K562 (cell line): ENCODE data around the gene SLCO1B1. TPM values are rescaled to one million over a fixed set of nuclear protein-coding genes. Genes with fewer than 3 reads are reported as not detected.
"Not testable (repeated sequence)": the region's sequence is repeated elsewhere in the genome, so short reads cannot be mapped to it uniquely, and the experiment has no call there.

Experiments
- ATAC-seq: fragments of 200-7000 bp; cut with Tn5 transposase; 3 replicates; pipeline ENCODE4 v1.9.1; 2020; ENCODE audit warnings: moderate library complexity
- BruUV-seq: library from RNA; stranded (reverse); fragments of 400-500 nt; replicated peaks from 2 replicates; lab custom pipeline; 2021; lab: Mats Ljungman, UMichigan
- CTCF ChIA-PET: fragments of 300-600 bp; formaldehyde crosslinking; extraction: SDS; loops from one replicate; lab custom pipeline; 2021; ENCODE audit warnings: low intra/inter-chr PET ratio; lab: Yijun Ruan, JAX
- POLR2A ChIA-PET: fragments of 300-600, 350-650 bp; sonication (Branson Sonifier 250); formaldehyde crosslinking; extraction: SDS; loops from one replicate; lab custom pipeline; 2021; ENCODE audit warnings: antibody characterized with exemption, inconsistent platforms; lab: Yijun Ruan, JAX
- DNase-seq, 4 experiments: peaks; one replicate each; pipeline versions ENCODE4 v3.0.0 to v3.0.0-alpha.2; 2011 to 2018; ENCODE audit warnings: low spot score in 3 of 4, mixed read lengths in 3 of 4; ENCODE audit errors: extremely low read depth in 1 of 4
- FAIRE-seq: peaks from 2 replicates; lab custom pipeline; 2011; peaks lifted over from hg19 to GRCh38; lab: Jason Lieb, UNC
- H2AFZ ChIP-seq: 2 replicates; pipeline ENCODE4 v1.6.0; 2011; ENCODE audit warnings: low read depth, low read length, control low read depth, inconsistent platforms
- H3K27ac ChIP-seq: fragments of 200-600 bp; 3 replicates; pipeline ENCODE4 v1.8.0; 2011; ENCODE audit warnings: low read depth, mild to moderate bottlenecking, control low read depth, inconsistent platforms, low read length, moderate library complexity, mixed read lengths; ENCODE audit errors: extremely low read depth
- H3K27me3 ChIP-seq, 2 experiments: fragments of 300-600 bp in 1 of 2; 2 replicates in 1 of 2; 3 replicates in 1 of 2; pipeline versions ENCODE4 v1.6.0 to v1.8.0; 2011; ENCODE audit warnings: inconsistent platforms in 2 of 2, low read length in 2 of 2, mild to moderate bottlenecking in 1 of 2, mixed read lengths in 1 of 2, moderate library complexity in 1 of 2; ENCODE audit not compliant: control insufficient read depth in 2 of 2, insufficient read depth in 2 of 2
- H3K36me3 ChIP-seq: fragments of 300-600 bp; 3 replicates; pipeline ENCODE4 v1.8.0; 2011; ENCODE audit warnings: mild to moderate bottlenecking, low read length, inconsistent platforms; ENCODE audit not compliant: control insufficient read depth, insufficient read depth
- H3K4me1 ChIP-seq, 2 experiments: fragments of 200-600 bp in 1 of 2; replicated peaks in 1 of 2; 2 replicates in 1 of 2; 3 replicates in 1 of 2; pipeline versions ENCODE4 v1.5.1 to v1.8.0; 2011; ENCODE audit warnings: inconsistent platforms in 2 of 2, low read length in 2 of 2, mild to moderate bottlenecking in 1 of 2, mixed read lengths in 1 of 2, moderate library complexity in 1 of 2; ENCODE audit not compliant: control insufficient read depth in 2 of 2, insufficient read depth in 2 of 2
- H3K4me2 ChIP-seq: 2 replicates; pipeline ENCODE4 v1.6.1; 2011; ENCODE audit warnings: low read length, control low read depth, inconsistent platforms, mixed read lengths; ENCODE audit not compliant: insufficient read depth
- H3K4me3 ChIP-seq: fragments of 200-600 bp; sonication (generic), shearing (Covaris generic); 2 replicates; pipeline ENCODE4 v1.5.1; 2016; ENCODE audit warnings: control low read depth, inconsistent platforms
- H3K79me2 ChIP-seq: fragments of 200-600 bp; 3 replicates; pipeline ENCODE4 v1.8.0; 2011; ENCODE audit warnings: low read length, inconsistent platforms; ENCODE audit not compliant: control insufficient read depth, insufficient read depth
- H3K9ac ChIP-seq, 2 experiments: 2 replicates each; pipeline versions ENCODE4 v1.6.0 to v1.6.1; 2011; ENCODE audit warnings: low read depth in 2 of 2, low read length in 2 of 2, control low read depth in 1 of 2, inconsistent platforms in 1 of 2, mild to moderate bottlenecking in 1 of 2, mixed read lengths in 1 of 2; ENCODE audit not compliant: insufficient read depth in 1 of 2
- H3K9me1 ChIP-seq: one replicate; pipeline ENCODE4 v1.6.0; 2011; ENCODE audit warnings: inconsistent platforms, mild to moderate bottlenecking, low read length, moderate library complexity; ENCODE audit not compliant: control insufficient read depth, insufficient read depth
- H3K9me3 ChIP-seq: replicated peaks from 2 replicates; pipeline ENCODE4 v1.5.1; 2011; ENCODE audit warnings: low read depth, low read length, inconsistent platforms; ENCODE audit not compliant: control insufficient read depth, insufficient read depth
- H4K20me1 ChIP-seq: replicated peaks from 2 replicates; pipeline ENCODE4 v1.6.1; 2011; ENCODE audit warnings: low read length, inconsistent platforms, mixed read lengths; ENCODE audit not compliant: control insufficient read depth, insufficient read depth
- CXXC5 ChIP-seq: fragments of 250-450 bp; sonication (Bioruptor Pico); IDR thresholded peaks from 2 replicates; pipeline ENCODE4 v1.8.0; 2022; ENCODE audit warnings: inconsistent platforms, mild to moderate bottlenecking, moderate library complexity
- FOSL1 ChIP-seq: fragments of 200-800 bp; sonication (Bioruptor generic); conservative IDR thresholded peaks from 2 replicates; pipeline ENCODE4 v1.6.1; 2016; ENCODE audit warnings: missing genetic modification characterization, missing compliant biosample characterization
- POLR2G ChIP-seq: fragments of 200-400 bp; formaldehyde crosslinking; IDR thresholded peaks from 2 replicates; pipeline ENCODE4 v1.6.1; 2017; ENCODE audit warnings: low read depth, mild to moderate bottlenecking, antibody characterized with exemption, low read length, moderate library complexity
- TAF15 ChIP-seq: fragments of 200-400 bp; formaldehyde crosslinking; IDR thresholded peaks from 2 replicates; pipeline ENCODE4 v1.6.1; 2017; ENCODE audit warnings: mild to moderate bottlenecking, low read depth, low read length, moderate library complexity
- YY1 ChIP-seq, 3 experiments: IDR thresholded peaks; 2 replicates each; pipeline ENCODE4 v1.6.1; 2011; ENCODE audit warnings: low read length in 2 of 3, mild to moderate bottlenecking in 2 of 3, moderate library complexity in 2 of 3, borderline replicate concordance in 1 of 3, control low read depth in 1 of 3, low read depth in 1 of 3; ENCODE audit not compliant: insufficient read depth in 3 of 3, insufficient replicate concordance in 2 of 3, control insufficient read depth in 1 of 3, insufficient read length in 1 of 3; ENCODE audit errors: extremely low read depth in 1 of 3
- WGBS: fragments of 100-300 bp; shearing (Covaris generic); methylation state at CpG from one replicate; pipeline ENCODE4 v1.1.6; 2016; ENCODE audit warnings: low coverage, mixed read lengths; ENCODE audit not compliant: insufficient coverage; ENCODE audit errors: missing lambda C conversion rate; 5-methylcytosine and 5-hydroxymethylcytosine counted together
- in situ Hi-C: fragments of 300-500 bp; cut with MboI; formaldehyde crosslinking; loops from 4 replicates; pipeline ENCODE4 v1.15.0; 2018; ENCODE audit warnings: inconsistent platforms, mixed read lengths
- intact Hi-C: fragments of 100-400 bp; cut with micrococcal nuclease; formaldehyde crosslinking; loops from 2 replicates; pipeline ENCODE4 v1.14.2; 2022
- polyA plus RNA-seq, 8 experiments: library from polyadenylated mRNA; depleted of rRNA in 4 of 8; stranded (reverse) in 5 of 8; unstranded in 3 of 8; fragments of >200 nt; fragmentation: Nextera tagmentation in 2 of 8; fragmentation: Illumina TruSeq in 1 of 8; extraction: Ambion mirVana in 2 of 8; extraction: Trizol in 1 of 8; gene quantifications; 2 replicates each; pipeline versions ENCODE4 v1.2.1 to v1.2.3, GENCODE V29; 2011 to 2014; ENCODE audit warnings: inconsistent platforms in 1 of 8, missing spikeins in 1 of 8
- total RNA-seq, 7 experiments: library from RNA; depleted of rRNA in 6 of 7; stranded (reverse); fragments of >200 nt in 6 of 7; fragmentation: Illumina TruSeq in 2 of 7; extraction: Trizol in 2 of 7; gene quantifications; 2 replicates each; pipeline versions ENCODE4 v1.2.1 to v1.2.3, GENCODE V29; 2011 to 2021; ENCODE audit warnings: low replicate concordance in 1 of 7

The SLCO1B1 gene
- total and polyA plus RNA-seq, 9 of the 15 experiments (the other 6 are each of a cell fraction or from before 2014, with no cell fraction given): 0.04 TPM; not detected in 8

DNA sequence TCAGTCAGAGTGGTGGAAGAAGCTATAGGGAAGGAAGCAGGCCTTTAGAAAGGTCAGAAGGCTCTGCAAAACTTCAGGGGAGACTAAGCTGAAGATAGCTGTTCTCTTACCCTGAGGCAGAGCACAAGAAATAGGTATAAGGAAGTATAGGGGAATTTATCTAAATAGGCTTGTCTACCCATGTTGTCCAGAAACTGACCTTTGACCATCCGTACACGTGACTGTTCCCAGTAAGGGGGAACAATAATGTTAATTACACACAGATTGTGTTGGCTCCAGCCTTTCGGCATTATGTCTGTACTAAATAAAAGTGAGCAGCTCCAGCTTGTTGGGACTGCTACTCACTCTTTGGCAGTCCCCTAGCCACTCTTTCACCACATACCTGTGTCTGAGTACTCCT lies 59.0 kb downstream of the SLCO1B1 start:
- H3K9me3 ChIP-seq: no peaks in the 10 kb centered on the region
- CTCF ChIA-PET: no interaction called here
- 0% methylated on average over 3 of the region's 3 CpGs for WGBS
- POLR2A ChIA-PET: no interaction called here
- no peak overlapping the region for H3K4me3 ChIP-seq
- no peaks in the 10 kb centered on the region for H3K36me3 ChIP-seq
- H3K4me1 ChIP-seq: no peaks in the 10 kb centered on the region
- no peak overlapping the region for H2AFZ ChIP-seq
- H3K27me3 ChIP-seq: no peaks in the 10 kb centered on the region
- no TSS peak for BruUV-seq
- H3K79me2 ChIP-seq: no peaks in the 10 kb centered on the region
- DNase-seq: no peak
- no peak for FAIRE-seq
- no peak for ATAC-seq
- no peak overlapping the region for H3K27ac ChIP-seq
- no peaks in the 10 kb centered on the region for H4K20me1 ChIP-seq
- TF ChIP-seq FOSL1 (no peak), TAF15 (no peak)
- in situ Hi-C loops: no loop called here
- no peaks in the 10 kb centered on the region for H3K9me1 ChIP-seq
- no peak overlapping the region for H3K4me2 ChIP-seq
- H3K9ac ChIP-seq: no peak overlapping the region
- intact Hi-C loops: no loop called here

GRCh38 chr12:21214433-21214832 lies 83.4 kb downstream of the SLCO1B1 start:
- 16% methylated on average over 5 of the region's 19 CpGs for WGBS
- H2AFZ ChIP-seq, H3K9me1 ChIP-seq, CTCF ChIA-PET, FAIRE-seq, H3K27me3 ChIP-seq, POLR2A ChIA-PET, H3K9me3 ChIP-seq, ATAC-seq, H3K4me3 ChIP-seq, in situ Hi-C loops, H3K27ac ChIP-seq, H3K9ac ChIP-seq, H4K20me1 ChIP-seq, H3K79me2 ChIP-seq, H3K4me2 ChIP-seq, intact Hi-C loops, BruUV-seq, H3K36me3 ChIP-seq, H3K4me1 ChIP-seq: not testable (repeated sequence)
- TF ChIP-seq YY1 (IDR thresholded peaks at IDR 0.05; ENCODE audit: borderline replicate concordance in 1 of 3, control insufficient read depth in 1 of 3, extremely low read depth in 1 of 3, insufficient read depth in 3 of 3, insufficient read length in 1 of 3, insufficient replicate concordance in 2 of 3, low read depth in 1 of 3, low read length in 2 of 3): peak in 1 of 3 experiments; percentile 22
- TF ChIP-seq POLR2G: peak; percentile 15; the same call in 1 of the 2 replicates
- TF ChIP-seq CXXC5 (CRISPR knock-in tag): 0 out of 2 replicates have a peak, but pooled peaks have one; percentile 10
- DNase-seq: peak in 1 of 4 experiments; percentile 34
